ENCODE results near the gene DUOX1.
A peak's percentile ranks its signal among the peaks of the same experiment; 100 is the strongest.

DUOX1 gene

DNA sequence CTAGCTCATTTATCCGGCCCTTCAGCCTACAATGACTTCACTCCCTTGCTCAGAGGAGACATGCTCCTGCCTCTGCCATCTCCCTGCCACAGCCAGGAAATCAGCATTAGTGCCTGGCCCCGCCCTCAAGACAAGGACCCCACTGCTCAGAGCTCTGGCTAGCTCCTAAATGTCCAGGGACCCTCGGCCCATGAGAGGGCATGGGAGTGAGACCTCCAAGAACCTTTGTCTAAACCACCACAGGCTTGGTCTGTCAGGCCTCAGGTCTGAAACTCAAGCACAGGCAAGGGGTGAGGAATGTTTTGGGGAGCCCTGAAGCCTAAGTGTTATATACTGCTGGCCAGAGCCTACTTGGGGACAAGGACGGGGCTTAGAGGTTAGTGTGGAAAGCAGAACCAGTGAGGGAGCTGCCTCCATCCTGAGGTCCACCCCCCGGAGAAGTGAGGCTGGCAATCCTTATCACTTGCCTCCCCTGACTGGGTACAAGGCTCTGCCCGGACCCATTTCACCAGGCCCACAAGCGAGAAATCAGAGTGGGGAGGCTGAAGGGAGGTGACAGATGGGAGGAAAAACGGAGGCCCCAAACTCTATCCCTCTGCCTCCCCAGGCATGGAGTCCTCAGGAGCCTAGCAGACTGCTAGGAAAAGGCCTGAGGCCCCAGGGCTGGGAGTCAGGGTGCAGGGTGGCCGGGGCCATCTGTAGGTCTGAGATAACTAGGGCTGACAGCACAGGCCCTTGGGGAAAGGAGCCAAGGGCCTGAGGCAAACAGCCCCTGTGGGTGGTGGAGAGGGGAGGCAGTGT, 39.2 kb downstream of the DUOX1 start:
- no peak for DNase-seq

DNA sequence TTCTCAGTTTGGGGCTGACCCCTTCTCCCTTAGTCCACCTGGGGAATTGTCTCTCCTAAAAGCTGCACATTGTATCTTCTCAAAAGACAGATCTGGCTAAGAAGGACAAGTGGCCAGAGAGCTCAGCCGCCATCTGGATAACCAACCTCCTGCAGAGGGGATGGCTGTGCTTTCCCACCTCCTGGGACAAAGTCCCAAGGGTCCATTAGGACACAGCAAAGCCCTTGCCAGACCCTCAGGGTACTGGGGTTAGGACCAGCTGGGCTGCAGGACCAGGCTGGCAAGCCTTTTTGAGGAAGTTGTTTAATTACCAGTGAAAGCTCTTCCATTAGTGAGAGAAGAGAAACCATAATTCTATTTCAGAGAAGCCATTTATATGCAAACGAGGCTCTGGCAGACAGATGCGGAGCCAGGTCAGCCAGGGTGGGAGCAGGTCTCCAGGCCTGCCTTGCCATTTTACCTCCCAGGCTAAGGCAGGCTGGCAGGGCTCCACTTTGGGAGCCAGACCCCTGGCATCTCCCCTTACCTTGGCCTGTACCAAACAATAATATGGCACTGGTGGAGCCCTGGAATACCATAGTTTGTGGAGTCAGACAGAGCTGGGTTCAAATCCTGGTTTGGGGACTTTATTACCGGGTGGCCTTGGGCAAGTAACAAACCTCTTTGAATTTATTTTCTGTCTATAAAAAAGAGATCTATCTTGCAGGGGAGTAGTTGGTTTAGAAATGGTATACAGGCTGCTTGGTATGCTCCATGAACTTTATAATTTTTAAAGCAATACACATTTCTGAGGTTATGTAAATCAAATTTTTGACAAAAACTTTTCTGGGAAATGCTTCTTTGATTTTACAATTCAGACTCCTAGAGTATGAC, 40.0 kb downstream of the DUOX1 start:
- no peak for DNase-seq

DNA sequence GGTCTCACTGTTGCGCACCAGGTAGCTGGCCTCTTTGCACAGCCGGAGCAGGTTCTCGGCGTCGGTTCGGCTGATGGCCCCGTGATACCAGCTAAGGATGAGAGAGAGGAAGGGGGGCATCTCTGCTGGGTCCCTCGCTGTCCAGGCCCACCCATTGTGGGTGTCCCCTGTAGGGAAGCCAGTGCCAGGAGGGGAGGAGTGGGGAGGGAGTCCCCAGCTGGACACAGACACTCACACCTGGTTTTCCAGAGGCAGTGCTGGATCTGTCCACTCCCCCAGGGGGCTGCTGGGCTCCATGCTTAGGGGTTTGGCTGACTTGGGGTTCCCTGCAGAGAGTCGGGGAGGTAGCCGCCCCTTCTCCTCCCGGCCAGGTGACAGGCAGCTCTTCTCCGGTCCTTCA, 42.1 kb downstream of the DUOX1 start:
- no peak for DNase-seq

- DNase-seq, result no peak
Observed at GRCh38 chr15:45174069-45174468, 44.3 kb downstream of the DUOX1 start.

DNA sequence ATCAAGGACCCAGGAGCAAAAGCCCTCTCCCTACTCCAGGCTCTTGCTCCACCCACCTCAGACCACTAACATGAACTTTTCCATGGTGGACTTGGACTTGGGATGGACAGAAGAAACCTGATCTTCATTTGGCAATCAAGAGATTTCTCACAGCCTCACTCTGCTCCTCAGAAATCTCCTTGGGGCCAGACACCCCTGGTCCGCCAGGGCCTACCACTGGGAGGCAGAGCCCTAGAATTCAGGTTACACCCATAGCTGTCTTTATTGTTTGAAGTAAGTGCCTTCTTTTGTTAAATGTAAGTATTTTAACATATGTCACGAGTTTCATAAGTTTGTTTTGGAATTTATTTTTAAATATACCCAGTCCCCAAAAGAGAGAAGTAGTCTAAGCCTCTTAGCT, 44.8 kb downstream of the DUOX1 start:
- DNase-seq, result no peak

DNA sequence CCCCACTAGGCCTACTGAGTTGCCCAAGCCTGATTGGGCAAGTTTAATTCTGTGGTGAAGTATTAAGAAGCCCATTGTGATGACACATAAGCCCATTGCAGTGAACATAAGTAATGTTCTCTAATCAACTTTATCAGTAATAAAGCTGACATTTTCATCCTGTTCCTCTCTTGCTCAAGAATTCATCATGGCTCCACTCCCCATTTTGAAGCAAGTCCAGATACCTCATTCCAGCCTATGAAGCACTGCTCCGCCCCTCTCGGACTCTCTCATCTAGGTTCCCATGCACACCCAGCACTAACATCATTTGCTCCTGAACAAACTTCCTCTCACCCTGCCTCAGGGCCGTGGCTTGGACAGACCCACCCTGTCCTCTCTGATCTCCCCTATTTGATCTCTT, 47.5 kb downstream of the DUOX1 start:
- no peak for DNase-seq

DNA sequence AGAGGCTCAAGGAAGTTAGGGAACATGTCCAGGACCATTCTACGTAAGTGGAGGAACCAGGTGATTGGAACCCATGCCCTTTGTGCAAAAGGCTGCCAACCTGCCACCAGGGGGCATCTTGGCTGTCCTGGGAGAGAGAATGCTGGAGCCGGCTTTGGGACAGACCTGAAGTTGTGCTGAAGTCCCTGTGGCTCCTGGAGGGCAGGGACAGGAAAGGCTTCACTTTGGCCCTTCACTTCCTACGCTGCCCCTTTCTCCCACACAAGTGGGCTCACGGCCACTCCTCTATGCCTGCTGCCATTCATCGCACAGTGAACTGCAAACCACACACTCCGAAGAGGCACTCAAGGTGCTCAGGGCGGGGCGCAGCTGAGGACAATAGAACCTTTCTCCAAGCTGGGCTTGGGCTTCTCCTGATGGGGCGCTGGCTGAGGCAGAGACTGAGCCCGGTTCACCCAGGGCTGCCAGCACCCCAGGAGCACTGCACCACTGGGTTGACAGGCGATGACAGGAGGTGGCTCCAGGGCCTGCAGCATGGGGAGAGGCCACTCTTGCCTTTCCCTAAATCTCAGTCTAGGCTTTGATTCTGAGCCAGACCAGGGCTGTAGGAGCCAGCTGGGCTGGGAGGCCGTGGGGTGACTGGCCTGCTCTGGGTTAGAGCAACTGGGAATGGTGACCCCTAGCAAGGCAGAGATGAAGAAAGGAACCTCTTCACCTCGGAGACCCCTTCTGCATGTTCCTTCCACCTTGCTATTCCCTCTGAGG, 49.6 kb downstream of the DUOX1 start:
- DNase-seq, result peak; percentile 32 to 42 (median 40)

DNA sequence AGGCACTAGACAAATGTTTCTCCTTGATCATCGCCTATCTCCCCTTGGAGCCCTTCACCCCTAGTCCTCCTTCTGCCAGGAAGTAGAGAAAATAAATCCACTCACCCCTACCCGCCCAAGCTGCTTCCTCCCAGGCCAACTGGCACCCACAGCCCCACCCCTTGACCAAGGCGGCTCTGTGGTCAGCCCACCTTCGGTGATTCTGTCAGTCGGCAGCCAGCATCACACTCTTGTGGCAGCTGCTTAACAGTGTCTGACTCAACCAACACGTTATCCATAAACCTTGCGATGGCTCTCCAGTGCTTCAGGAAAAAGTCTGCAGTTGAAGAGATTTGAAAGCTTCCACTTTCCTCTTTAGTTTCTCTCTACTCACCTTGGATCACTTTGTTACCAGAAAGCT, 50.4 kb downstream of the DUOX1 start:
- DNase-seq, result peak; percentile 34 to 56 (median 44)

- no peak for DNase-seq
Observed at GRCh38 chr15:45180648-45181436, 51.0 kb downstream of the DUOX1 start.

DNA sequence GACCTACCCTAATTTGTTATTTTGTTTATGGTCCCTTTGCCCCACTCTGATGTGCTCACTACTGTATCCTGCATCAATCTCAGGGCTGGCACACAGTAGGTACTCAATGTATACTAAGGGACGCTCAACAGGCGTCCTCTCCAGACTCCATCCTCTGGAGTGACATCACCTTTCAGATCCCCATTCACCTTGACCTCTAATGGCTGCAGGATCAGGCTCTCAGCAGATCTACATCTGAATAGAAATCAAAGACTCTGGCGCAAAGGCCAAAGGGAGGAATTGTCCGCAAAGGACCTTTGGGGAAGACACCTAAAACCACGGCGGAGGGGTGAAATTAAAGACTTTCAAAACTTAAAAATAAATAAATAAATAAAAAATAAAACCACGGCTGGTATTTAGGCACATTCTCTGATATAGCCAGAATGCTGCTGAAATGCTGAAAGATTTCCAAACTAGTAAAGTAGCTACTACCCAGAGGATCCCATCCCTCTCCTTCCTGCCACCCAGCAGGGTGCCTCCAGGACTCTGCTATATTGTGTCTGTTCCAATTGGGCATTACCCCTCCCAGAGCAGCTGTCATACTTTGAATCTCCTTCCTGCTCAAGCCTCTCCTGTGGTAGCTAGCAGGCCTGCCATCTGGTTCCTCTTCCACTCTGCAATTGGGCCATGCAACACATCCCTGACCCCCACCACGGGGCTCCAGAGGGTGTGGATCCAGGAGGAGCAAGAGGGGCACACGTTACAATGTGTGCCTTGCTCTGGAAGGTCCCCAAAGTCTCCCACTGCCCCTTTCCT, 51.9 kb downstream of the DUOX1 start:
- DNase-seq, result peak in 3 of 4 experiments; percentile 27 to 55 (median 36)

DNA sequence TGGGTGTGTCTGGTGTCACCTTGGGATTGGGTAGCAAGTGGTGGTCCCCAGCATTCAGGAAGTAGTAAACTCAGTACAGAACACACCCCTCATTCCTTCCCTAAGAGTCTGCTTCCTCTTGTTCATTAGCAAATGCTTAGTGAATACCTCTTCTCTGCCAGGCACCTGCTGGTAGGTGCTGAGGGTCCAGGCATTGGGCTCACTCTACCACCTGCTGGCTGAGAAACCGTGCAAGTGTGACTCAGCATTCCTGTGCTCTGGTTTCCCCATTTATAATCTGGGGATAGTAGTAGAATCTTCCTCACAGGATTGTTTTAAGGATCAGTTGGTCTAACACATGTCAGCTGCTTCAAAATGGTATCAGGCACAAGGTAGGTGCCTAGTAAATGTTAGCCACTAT, 53.2 kb downstream of the DUOX1 start:
- DNase-seq, result no peak

GRCh38 chr15:45183511-45183910, 53.7 kb downstream of the DUOX1 start:
- no peak for DNase-seq

DNA sequence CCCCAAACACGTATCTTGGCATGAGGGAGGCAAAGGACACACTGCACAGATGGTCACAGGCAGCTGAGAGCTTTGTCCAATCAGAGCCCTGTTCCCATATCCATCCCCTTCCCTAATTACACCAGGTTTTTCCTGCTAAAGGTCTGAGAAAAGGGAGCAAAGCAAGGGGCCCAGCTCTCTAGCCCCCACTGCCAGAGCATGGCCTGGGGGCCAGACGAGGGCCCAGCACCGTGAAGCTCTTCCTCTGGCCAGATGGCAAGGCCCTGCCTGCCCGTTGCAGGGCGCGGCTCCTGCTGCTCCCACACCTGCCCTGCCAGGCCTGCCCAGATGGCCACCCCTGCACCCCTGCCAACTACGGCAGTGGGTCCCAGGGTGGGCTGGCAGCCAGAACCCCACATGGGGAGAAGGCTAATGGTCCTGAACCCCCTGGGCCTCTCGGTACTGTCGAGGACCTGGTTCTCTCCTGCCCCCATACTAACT, 54.8 kb downstream of the DUOX1 start:
- DNase-seq, result no peak

- DNase-seq, result no peak
Observed at GRCh38 chr15:45185069-45185779, 55.4 kb downstream of the DUOX1 start.

DNA sequence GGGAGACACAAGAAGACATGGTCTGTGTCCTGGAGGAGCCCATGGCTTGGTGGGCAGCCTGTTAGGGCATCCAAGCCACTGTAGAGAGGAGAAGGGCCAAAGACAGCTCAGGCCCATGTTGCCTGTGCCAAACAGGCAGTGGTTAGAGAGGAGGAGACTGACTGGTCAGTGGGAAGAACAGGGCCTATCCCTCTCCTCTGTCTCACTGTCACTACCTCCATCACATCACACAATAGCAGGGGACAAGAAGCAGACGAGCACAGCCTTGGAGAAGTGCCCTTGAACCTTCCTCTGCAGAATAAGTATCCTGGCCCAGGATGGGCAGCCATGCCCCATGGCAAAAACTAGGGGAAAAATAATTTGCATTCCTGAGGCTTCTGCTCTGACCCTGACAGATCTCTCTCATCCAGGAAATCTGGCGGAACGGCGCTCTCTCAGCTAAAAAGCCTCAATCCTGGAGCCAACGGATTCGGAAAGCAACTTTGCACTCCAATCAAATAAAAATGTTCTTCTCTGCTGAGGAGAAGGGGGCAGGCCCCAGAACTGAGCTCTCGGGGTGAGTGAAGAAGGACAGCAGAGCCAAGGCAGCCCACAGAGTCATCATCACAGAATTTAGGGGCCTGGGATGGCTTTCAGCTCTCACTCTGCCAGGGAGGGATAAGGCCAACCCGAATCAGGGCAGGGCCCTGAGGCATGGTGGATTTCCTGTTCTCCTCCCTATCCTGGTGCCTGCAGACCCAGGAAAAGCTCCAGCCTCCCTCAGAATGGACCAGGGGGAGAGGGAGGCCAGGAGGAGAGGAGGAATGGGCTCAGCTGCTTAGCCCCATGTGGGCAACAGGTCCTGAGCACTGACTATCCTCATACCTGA, 56.3 kb downstream of the DUOX1 start:
- DNase-seq, result no peak

DNA sequence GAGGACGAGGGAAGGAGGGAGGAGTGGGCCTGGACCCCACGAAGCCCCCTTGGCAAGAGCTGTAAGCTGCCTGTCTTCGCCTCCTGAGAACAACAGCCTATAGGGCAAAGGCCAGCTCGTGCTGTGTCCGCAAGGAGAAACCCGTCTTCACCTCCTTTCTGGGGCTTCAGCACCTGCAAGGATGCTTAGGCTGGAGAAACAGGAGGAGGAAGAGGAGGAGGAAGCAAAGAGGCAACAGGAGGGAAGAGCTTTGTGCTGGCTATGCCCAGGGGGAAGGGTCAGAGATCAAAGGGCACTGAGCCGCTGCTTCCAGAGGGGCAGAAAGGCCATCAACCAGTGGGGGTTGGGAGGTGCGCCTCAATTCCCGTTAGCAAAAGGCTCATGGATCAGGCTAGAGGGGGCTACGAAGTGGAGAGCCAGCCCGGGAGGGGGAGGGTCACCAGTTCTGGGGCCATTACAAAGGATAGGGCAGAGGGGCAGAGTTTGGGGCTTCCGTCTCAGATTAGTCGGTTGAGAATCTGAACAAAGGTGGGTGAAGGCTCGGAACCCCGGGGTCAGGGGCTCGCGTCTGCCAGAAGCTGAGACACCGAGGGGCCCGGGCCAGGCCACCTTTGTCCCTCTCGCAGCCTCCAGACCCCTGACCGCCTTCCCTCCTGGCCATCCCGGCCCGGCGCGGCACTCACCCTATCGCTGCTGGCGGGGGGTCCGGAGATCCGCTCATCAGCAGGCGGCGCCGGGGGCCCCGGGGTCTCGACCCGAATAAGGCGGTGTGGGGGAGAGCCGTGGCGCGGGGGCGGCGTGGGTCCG, 57.2 kb downstream of the DUOX1 start:
- DNase-seq, result no peak

- no peak for DNase-seq
Observed at GRCh38 chr15:45187578-45187893, 57.7 kb downstream of the DUOX1 start.

GRCh38 chr15:45187894-45188830, 58.4 kb downstream of the DUOX1 start, which contains the start of gene SHF:
Gene SHF (minus strand): TSS chr15:45187966. CDS start chr15:45187951, 15 bp downstream.
- DNase-seq, result peak; percentile 42 to 76 (median 62)

Measured in suppressor macrophage (primary cell).